Stimulated activated CD4-positive, alpha-beta T cell treated with anti-CD3 and anti-CD28 coated beads, Interleukin-15, amount 100 ng/mL, for 48 hours (primary cell): ENCODE data around the gene SDK1.

Source experiments
- DNase-seq, 2 donors: peaks; one replicate each; pipeline ENCODE4 v3.0.0-alpha.2; 2020; ENCODE audit warnings: low read depth in 2 of 2

Gene SDK1

DNA sequence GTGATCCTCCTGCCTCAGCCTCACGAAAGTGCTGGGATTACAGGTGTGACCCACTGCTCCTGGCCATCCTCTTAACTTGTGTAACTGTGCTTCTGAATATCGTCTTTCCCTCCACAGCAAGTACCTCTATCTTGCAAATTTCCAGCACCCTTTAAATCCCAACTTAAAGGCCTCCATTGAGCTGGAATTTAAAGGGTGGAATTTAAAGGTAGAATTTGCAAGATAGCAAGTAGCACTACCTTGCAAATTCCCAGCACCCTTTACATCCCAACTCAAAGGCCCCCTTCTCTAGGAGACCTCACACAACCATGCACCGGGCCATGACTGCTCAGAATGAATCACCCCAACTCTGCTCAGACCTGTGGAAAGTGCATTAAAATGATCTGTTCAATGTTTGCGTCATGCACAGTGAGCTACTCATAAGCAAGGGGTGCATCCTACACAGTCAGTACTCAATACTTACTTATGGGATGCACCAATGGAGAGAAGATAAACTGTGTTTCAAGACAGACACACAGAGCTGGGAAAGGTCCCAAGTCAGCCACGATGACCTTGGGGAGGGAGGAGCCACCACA is 17.8 kb upstream of the SDK1 start:
- DNase-seq, result no peak

DNA sequence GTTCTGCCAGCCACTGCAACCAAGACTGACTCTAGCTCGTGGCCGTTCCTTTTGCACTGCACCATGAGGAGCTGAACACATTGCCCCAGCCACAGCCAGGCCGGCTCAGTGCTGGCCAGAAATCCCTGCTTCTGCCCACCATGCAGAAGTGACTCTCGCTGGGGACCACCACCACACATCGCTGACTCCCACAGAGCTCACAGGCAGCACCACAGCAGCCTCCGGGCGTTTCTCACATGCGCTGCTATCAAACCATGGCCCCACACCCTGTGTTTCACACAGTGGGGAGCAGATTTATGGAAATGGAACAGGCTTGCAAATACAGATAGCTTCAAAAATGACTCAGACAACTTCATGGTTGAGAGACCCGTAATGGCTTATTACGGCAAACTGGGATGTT is 15.4 kb upstream of the SDK1 start:
- no peak for DNase-seq

DNA sequence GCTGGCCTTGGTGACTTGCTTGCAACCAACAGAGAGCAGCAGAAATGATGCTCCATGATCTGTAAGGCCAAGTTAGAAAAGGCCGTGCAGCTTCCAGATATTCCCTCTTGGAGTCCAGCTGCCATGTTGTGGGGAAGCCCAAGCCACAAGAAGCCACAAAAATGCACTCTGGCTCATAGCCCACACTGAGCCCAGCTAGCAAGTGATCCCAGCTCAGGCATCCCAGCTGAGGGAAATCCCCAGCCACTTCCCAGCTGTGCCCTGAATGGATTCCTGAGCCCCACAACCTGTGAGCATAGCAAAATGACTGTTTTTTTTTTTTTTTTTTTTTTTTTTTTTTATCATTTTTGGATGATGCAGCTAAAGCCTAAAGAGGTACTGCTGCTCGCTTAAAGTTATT is 11.1 kb upstream of the SDK1 start:
- no peak for DNase-seq

GRCh38 chr7:3292694-3293093 is 8.4 kb upstream of the SDK1 start:
- DNase-seq, result no peak

- no peak for DNase-seq
Observed at GRCh38 chr7:3294432-3295100, 6.5 kb upstream of the SDK1 start.

GRCh38 chr7:3297105-3297819 is 3.8 kb upstream of the SDK1 start:
- no peak for DNase-seq

GRCh38 chr7:3300221-3300650 is 816 bp upstream of the SDK1 start:
- no peak for DNase-seq

- no peak for DNase-seq
Observed at GRCh38 chr7:3301449-3301731, 338 bp downstream of the SDK1 start.

- DNase-seq, result no peak
Observed at GRCh38 chr7:3301831-3302618, 973 bp downstream of the SDK1 start.

GRCh38 chr7:3302681-3303320 is 1.7 kb downstream of the SDK1 start:
- no peak for DNase-seq

GRCh38 chr7:3304131-3304530 is 3.1 kb downstream of the SDK1 start:
- DNase-seq, result no peak

DNA sequence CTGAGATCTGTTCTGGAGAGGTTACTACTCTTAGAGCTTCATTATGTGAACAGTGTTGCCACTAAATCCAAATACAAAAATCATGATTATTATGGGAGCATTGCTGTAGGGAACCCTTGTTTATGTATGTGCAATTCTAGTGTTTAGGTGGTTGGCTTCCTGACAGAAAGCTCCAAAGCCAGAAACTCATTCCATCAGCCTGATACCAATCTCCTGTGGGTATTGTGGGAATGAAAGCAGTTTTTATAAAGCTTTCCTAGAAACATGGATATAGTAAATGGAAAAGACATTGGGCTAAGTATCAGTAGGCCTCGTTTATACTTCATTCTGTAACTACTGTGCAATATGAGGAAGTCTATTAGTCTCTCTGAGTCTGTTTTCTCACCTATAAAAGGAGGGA is 6.4 kb downstream of the SDK1 start:
- DNase-seq, result no peak

DNA sequence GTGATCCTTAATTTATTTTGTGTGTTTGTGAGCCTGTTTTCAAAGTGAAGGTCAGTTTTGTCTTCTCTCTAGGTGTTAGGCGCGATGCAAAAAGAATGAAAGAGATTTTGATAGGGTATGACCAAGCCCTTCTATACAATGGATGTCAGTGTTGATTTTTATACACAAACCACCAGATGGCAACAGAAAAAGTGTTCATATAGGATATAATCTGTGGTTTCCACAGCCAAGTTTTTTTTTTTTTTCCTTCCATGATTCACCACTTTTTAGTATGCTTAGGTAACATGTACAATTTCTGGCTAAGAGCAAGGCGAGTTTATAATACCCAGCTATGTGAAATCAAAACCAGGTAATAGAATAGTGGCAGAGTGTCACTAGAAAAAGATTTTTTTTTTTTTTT is 8.1 kb downstream of the SDK1 start:
- DNase-seq, result no peak

GRCh38 chr7:3309956-3310355 is 8.9 kb downstream of the SDK1 start:
- DNase-seq, result no peak

- no peak for DNase-seq
Observed at GRCh38 chr7:3310884-3311283, 9.8 kb downstream of the SDK1 start.

DNA sequence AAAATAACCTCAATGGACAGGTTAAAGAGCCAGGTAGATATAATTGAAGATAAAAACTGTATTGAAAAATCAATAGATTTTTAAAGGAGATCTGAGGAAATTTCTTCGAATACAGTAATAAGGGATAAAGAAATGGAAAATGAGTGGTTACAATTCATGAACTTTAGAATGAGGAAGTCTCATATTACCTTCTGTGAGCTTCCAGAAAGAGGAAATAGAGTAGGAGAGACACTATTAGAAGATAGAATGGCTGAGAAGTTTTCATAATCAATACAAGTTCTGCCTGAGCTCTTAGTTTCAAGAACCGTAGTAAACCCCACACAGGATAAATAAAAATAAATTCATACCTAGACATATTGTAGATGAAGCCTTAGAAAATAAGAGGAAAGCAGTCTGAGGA is 11.5 kb downstream of the SDK1 start:
- DNase-seq, result no peak

DNA sequence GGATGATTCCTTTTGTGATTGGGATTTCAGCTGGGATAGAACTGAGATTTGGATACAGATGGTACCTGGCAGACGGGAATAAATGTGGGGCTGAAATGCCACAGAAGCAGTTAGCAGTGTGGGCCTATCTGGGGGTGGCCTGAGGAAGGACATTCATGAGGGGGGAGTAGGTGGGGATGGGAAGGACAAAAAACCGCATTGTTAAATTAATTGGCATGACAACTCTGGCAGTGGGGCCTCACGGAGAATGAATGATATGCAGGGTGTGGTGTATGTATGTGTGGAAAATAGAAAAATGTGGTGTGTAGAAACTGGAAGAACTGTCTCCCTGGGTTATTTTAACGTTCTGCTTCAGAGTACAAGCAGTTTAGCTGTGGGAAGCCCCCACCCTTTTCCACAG is 17.8 kb downstream of the SDK1 start:
- DNase-seq, result no peak

DNA sequence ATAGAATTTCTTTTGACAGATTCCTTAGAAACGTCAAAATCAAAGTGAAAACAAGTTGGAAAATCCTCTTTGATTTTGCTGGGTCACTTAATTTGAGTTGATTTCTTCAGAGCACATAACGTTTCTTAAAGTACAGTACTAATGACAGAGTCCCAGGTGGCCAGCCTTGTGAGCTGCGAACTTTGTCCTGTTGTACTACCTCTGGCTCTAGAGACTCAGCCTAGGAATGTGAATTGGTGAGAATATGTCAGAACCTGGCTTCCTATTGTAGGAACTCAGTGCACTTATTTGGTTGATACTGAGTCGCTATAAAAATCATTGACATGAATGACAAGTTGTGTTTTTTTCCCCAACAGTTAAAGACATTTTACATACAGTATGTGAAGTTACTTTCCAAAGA is 20.2 kb downstream of the SDK1 start:
- no peak for DNase-seq

DNA sequence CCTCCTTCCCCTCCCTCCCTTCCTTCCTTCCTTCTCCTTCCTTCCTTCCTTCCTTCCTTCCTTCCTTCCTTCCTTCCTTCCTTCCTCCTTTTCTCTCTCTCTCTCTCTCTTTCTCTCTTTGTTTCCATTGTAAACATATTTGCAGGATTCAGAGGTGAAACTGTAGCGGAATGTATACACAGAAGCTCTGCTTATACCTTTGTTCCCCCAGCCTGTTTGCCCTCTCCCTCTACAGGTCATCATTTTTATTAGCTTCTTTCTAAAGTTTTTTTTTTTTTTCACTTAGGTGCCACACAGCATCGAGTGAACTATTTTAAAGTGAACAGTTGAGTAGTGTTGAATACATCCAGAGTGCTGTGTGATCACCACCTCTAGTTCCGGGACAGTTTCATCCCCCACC is 20.7 kb downstream of the SDK1 start:
- DNase-seq, result no peak

DNA sequence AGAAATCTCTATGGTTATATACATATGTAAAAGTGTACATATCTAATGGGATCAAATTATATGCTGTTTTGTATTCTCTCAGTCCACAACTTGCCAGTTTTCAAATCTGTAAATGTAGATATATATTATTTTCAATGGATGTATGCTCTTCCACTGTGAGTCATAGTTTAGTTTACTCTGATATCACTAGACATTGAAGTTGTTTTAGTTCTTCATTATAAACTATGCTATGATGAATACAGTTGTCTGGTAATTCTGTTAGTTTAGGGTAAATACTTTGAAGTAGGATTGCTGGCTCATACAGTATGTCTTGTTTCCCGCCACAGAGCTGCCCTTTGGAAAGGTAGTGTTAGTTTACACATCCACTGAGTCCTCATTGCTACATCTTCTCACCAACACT is 25.2 kb downstream of the SDK1 start:
- DNase-seq, result no peak

- no peak for DNase-seq
Observed at GRCh38 chr7:3327099-3327498, 26.0 kb downstream of the SDK1 start.

GRCh38 chr7:3327655-3328054 is 26.6 kb downstream of the SDK1 start:
- DNase-seq, result no peak
